MCF 10A (cell line): Measurements from ENCODE around the gene CPLX3. TPM values are rescaled to one million over a fixed set of nuclear protein-coding genes. Genes with fewer than 3 reads are reported as not detected.

Source experiments
- BruUV-seq: library from RNA; stranded (reverse); fragments of 400-500 nt; replicated peaks from 2 replicates; lab custom pipeline; 2021; lab: Mats Ljungman, UMichigan
- CTCF ChIA-PET: fragments of 300-600 bp; sonication (Branson Sonifier 250); formaldehyde crosslinking; extraction: SDS; loops from one replicate; lab custom pipeline; 2021; ENCODE audit warnings: antibody characterized with exemption, inconsistent platforms; lab: Yijun Ruan, JAX
- POLR2A ChIA-PET: fragments of 300-600, 350-650 bp; sonication (Branson Sonifier 250); formaldehyde crosslinking; extraction: SDS; loops from one replicate; lab custom pipeline; 2020; ENCODE audit warnings: antibody characterized with exemption, inconsistent platforms; lab: Yijun Ruan, JAX
- DNase-seq: peaks from one replicate; pipeline ENCODE4 v3.0.0-alpha.2; 2018; ENCODE audit not compliant: unreplicated experiment
- H3K27ac Mint-ChIP-seq: one replicate; pipeline ENCODE4 v1.8.0; 2022; ENCODE audit warnings: mild to moderate bottlenecking, low read depth, mixed read lengths; ENCODE audit not compliant: unreplicated experiment
- H3K27me3 Mint-ChIP-seq: one replicate; pipeline ENCODE4 v1.8.0; 2022; ENCODE audit warnings: mixed read lengths; ENCODE audit not compliant: insufficient read depth, unreplicated experiment
- H3K36me3 Mint-ChIP-seq: one replicate; pipeline ENCODE4 v1.8.0; 2022; ENCODE audit warnings: mild to moderate bottlenecking, moderate library complexity, mixed read lengths; ENCODE audit not compliant: insufficient read depth, unreplicated experiment
- H3K4me1 Mint-ChIP-seq: one replicate; pipeline ENCODE4 v1.8.0; 2022; ENCODE audit warnings: mixed read lengths; ENCODE audit not compliant: insufficient read depth, unreplicated experiment
- H3K4me3 Mint-ChIP-seq: one replicate; pipeline ENCODE4 v1.8.0; 2022; ENCODE audit warnings: mild to moderate bottlenecking, moderate library complexity, mixed read lengths; ENCODE audit not compliant: unreplicated experiment
- H3K9me3 Mint-ChIP-seq: one replicate; pipeline ENCODE4 v1.8.0; 2022; ENCODE audit warnings: mixed read lengths; ENCODE audit not compliant: unreplicated experiment
- CTCF ChIP-seq: fragments of 200-600 bp; IDR thresholded peaks from one replicate; pipeline ENCODE4 v1.8.0; 2022; ENCODE audit warnings: antibody characterized with exemption, mild to moderate bottlenecking; ENCODE audit not compliant: unreplicated experiment
- intact Hi-C: fragments of 100-400 bp; cut with micrococcal nuclease; formaldehyde crosslinking; loops from 2 replicates; pipeline ENCODE4 v1.14.1; 2022
- total RNA-seq: library from RNA; stranded (reverse); gene quantifications from 2 replicates; pipeline ENCODE4 v1.2.3, GENCODE V29; 2022

CPLX3 gene
- total RNA-seq, 1 experiment from 2014 or later, result not detected

GRCh38 chr15:74869726-74870407, 43.4 kb downstream of the CPLX3 start:
- CTCF ChIA-PET, result interaction anchor here (0.6 to 2.4 kb wide), 13 partner anchors 25 to 431 kb away, joined by 3 to 24 read pairs (median 5); partner anchors contain the start of gene ULK3
- Mint-ChIP-seq H3K9me3 (no peaks in the 10 kb centered on the region), H3K27me3 (no peaks in the 10 kb centered on the region), H3K27ac (peak overlapping the region; percentile 79), H3K4me1 (peaks cover 39% of the 10 kb centered on the region), H3K36me3 (peaks cover 16% of the 10 kb centered on the region), H3K4me3 (peak overlapping the region; percentile 70)
- intact Hi-C loops, result no loop called here
- no peak for DNase-seq
- POLR2A ChIA-PET, result interaction anchor here (0.6 to 2.9 kb wide), 11 partner anchors 11 to 104 kb away, joined by 3 to 29 read pairs (median 6); partner anchors contain the start of genes FAM219B, MPI and ULK3
- BruUV-seq, result no TSS peak
- no peak for TF ChIP-seq CTCF

GRCh38 chr15:74870436-74871215, 44.2 kb downstream of the CPLX3 start:
- POLR2A ChIA-PET, result interaction anchor here (0.6 to 2.9 kb wide), 15 partner anchors 11 to 472 kb away, joined by 3 to 29 read pairs (median 5); partner anchors contain the start of genes FAM219B, MPI and ULK3
- peak; percentile 73 for DNase-seq
- Mint-ChIP-seq H3K27me3 (no peaks in the 10 kb centered on the region), H3K4me3 (peak overlapping the region; percentile 70), H3K4me1 (peaks cover 36% of the 10 kb centered on the region), H3K36me3 (peaks cover 16% of the 10 kb centered on the region), H3K27ac (peak overlapping the region; percentile 79), H3K9me3 (no peaks in the 10 kb centered on the region)
- intact Hi-C loops, result no loop called here
- TF ChIP-seq CTCF, result no peak
- CTCF ChIA-PET, result interaction anchor here (0.6 to 2.4 kb wide), 13 partner anchors 15 to 560 kb away, joined by 3 to 24 read pairs (median 5); partner anchors contain the start of gene ULK3
- no TSS peak for BruUV-seq

GRCh38 chr15:74872702-74873035, 46.2 kb downstream of the CPLX3 start:
- Mint-ChIP-seq H3K9me3 (no peaks in the 10 kb centered on the region), H3K4me1 (peaks cover 27% of the 10 kb centered on the region), H3K4me3 (peak overlapping the region; percentile 100), H3K27ac (peak overlapping the region; percentile 95), H3K27me3 (no peaks in the 10 kb centered on the region), H3K36me3 (peaks cover 12% of the 10 kb centered on the region)
- POLR2A ChIA-PET, result interaction anchor here (0.7 to 1.6 kb wide), 5 partner anchors 17 to 331 kb away, joined by 3 to 5 read pairs (median 3); partner anchors contain the start of genes FAM219B and MPI
- intact Hi-C loops, result loop anchor here (1.0 kb wide), 1 partner anchor 30 kb away; no protein-coding TSS in a partner anchor
- DNase-seq, result no peak
- BruUV-seq, result TSS peak; percentile 42
- CTCF ChIA-PET, result no interaction called here
- no peak for TF ChIP-seq CTCF
